HCT116 (cell line): Measurements from ENCODE around the gene PLVAP. TPM values are rescaled to one million over a fixed set of nuclear protein-coding genes. Genes with fewer than 3 reads are reported as not detected.
A peak's percentile ranks its signal among the peaks of the same experiment; 100 is the strongest.

Source experiments
- ATAC-seq: fragments of 200-7000 bp; cut with Tn5 transposase; 2 replicates; pipeline ENCODE4 v1.9.1; 2020; ENCODE audit warnings: mild to moderate bottlenecking, moderate library complexity
- BruUV-seq: library from RNA; stranded (reverse); fragments of 400-500 nt; replicated peaks from 2 replicates; lab custom pipeline; 2021; lab: Mats Ljungman, UMichigan
- CTCF ChIA-PET: fragments of 300-600 bp; sonication (Branson Sonifier 250); formaldehyde crosslinking; loops from one replicate; lab custom pipeline; 2021; ENCODE audit warnings: antibody characterized with exemption; lab: Charles Lee
- POLR2A ChIA-PET: fragments of 300-600, 350-600 bp; sonication (Branson Sonifier 250); formaldehyde crosslinking; loops from one replicate; lab custom pipeline; 2021; ENCODE audit warnings: antibody characterized with exemption; lab: Charles Lee
- RAD21 ChIA-PET, 2 experiments: fragments of 300-600 bp; sonication (Branson Sonifier 250); formaldehyde crosslinking; loops; one replicate each; lab custom pipeline; 2023; ENCODE audit warnings: low total read pairs in 2 of 2; ENCODE audit not compliant: uncharacterized antibody in 2 of 2, unreplicated experiment in 2 of 2, low non-redundant PET in 1 of 2; lab: Charles Lee
- DNase-seq: peaks from one replicate; pipeline ENCODE4 v3.0.0-alpha.2; 2010; ENCODE audit warnings: low read depth, low spot score
- H2AFZ ChIP-seq: fragments of 200-600 bp; shearing (Covaris generic), sonication (generic); 2 replicates; pipeline ENCODE4 v1.6.1; 2017; ENCODE audit warnings: low read depth, mixed run types, mixed read lengths, antibody characterized with exemption, low read length; ENCODE audit not compliant: poor library complexity, severe bottlenecking
- H3K27ac ChIP-seq: 2 replicates; pipeline ENCODE4 v1.5.1; 2012; ENCODE audit warnings: low read depth, low read length
- H3K27me3 ChIP-seq: fragments of 200-600 bp; sonication (generic); 2 replicates; pipeline ENCODE4 v1.6.1; 2016; ENCODE audit warnings: mixed run types, low read length, mixed read lengths; ENCODE audit not compliant: insufficient read depth
- H3K36me3 ChIP-seq, 2 experiments: fragments of 200-500 bp in 1 of 2; fragments of 200-600 bp in 1 of 2; sonication (Bioruptor generic) in 1 of 2; sonication (generic) in 1 of 2; 2 replicates each; pipeline versions ENCODE4 v1.5.1 to v1.6.1; 2014 to 2016; ENCODE audit warnings: low read length in 2 of 2, inconsistent platforms in 1 of 2, mixed read lengths in 1 of 2, mixed run types in 1 of 2; ENCODE audit not compliant: insufficient read depth in 2 of 2, control insufficient read depth in 1 of 2
- H3K4me1 ChIP-seq, 2 experiments: fragments of 200-600 bp in 1 of 2; sonication (generic) in 1 of 2; 2 replicates each; pipeline versions ENCODE4 v1.5.1 to v1.6.1; 2012 to 2017; ENCODE audit warnings: low read length in 2 of 2, inconsistent platforms in 1 of 2, mild to moderate bottlenecking in 1 of 2, mixed read lengths in 1 of 2, mixed run types in 1 of 2, moderate library complexity in 1 of 2; ENCODE audit not compliant: insufficient read depth in 2 of 2, control insufficient read depth in 1 of 2
- H3K4me2 ChIP-seq: fragments of 200-600 bp; sonication (generic); 2 replicates; pipeline ENCODE4 v1.6.1; 2017; ENCODE audit warnings: mixed run types, low read length, mixed read lengths
- H3K4me3 ChIP-seq, 2 experiments: fragments of 200-600 bp in 1 of 2; sonication (generic) in 1 of 2; replicated peaks in 1 of 2; 2 replicates each; pipeline ENCODE4 v1.5.1; 2011 to 2016; ENCODE audit warnings: low read length in 2 of 2, control low read depth in 1 of 2, low read depth in 1 of 2, mild to moderate bottlenecking in 1 of 2, mixed read lengths in 1 of 2, mixed run types in 1 of 2
- H3K79me2 ChIP-seq: fragments of 200-600 bp; sonication (generic); 2 replicates; pipeline ENCODE4 v1.6.1; 2017; ENCODE audit warnings: mild to moderate bottlenecking, mixed run types, low read length, moderate library complexity, mixed read lengths; ENCODE audit not compliant: insufficient read depth
- H3K9ac ChIP-seq: fragments of 200-600 bp; sonication (generic); 2 replicates; pipeline ENCODE4 v1.6.1; 2016; ENCODE audit warnings: low read length, mixed read lengths
- H3K9me2 ChIP-seq: fragments of 200-600 bp; sonication (generic), shearing (Covaris generic); 2 replicates; pipeline ENCODE4 v1.6.1; 2017; ENCODE audit warnings: mixed run types, mild to moderate bottlenecking, moderate library complexity; ENCODE audit not compliant: insufficient read depth
- H3K9me3 ChIP-seq, 2 experiments: fragments of 200-500 bp in 1 of 2; fragments of 200-600 bp in 1 of 2; sonication (Bioruptor generic) in 1 of 2; sonication (generic) in 1 of 2; 2 replicates each; pipeline ENCODE4 v1.6.1; 2014 to 2017; ENCODE audit warnings: low read length in 2 of 2, mixed read lengths in 2 of 2, inconsistent platforms in 1 of 2, low read depth in 1 of 2, mild to moderate bottlenecking in 1 of 2, mixed run types in 1 of 2, moderate library complexity in 1 of 2; ENCODE audit not compliant: control insufficient read depth in 1 of 2, insufficient read depth in 1 of 2
- H4K20me1 ChIP-seq: fragments of 200-600 bp; sonication (generic), shearing (Covaris generic); 2 replicates; pipeline ENCODE4 v1.6.1; 2017; ENCODE audit warnings: mixed run types, mild to moderate bottlenecking, moderate library complexity; ENCODE audit not compliant: insufficient read depth
- EGR1 ChIP-seq: IDR thresholded peaks from 2 replicates; pipeline ENCODE4 v1.6.1; 2012; ENCODE audit warnings: low read depth
- EZH2 ChIP-seq: fragments of 200-600 bp; sonication (generic); IDR thresholded peaks from 2 replicates; pipeline ENCODE4 v1.6.1; 2017; ENCODE audit warnings: antibody characterized with exemption, mixed run types
- MAX ChIP-seq: IDR thresholded peaks from 2 replicates; pipeline ENCODE4 v1.6.1; 2012
- POLR2A ChIP-seq: IDR thresholded peaks from 2 replicates; pipeline ENCODE4 v1.7.0; 2011; ENCODE audit warnings: borderline replicate concordance; ENCODE audit not compliant: insufficient read depth, insufficient read length; ENCODE audit errors: extremely low read depth
- POLR2AphosphoS5 ChIP-seq: IDR thresholded peaks from 2 replicates; pipeline ENCODE4 v1.6.1; 2011; ENCODE audit warnings: mild to moderate bottlenecking, low read depth, low read length, moderate library complexity
- SP1 ChIP-seq: IDR thresholded peaks from 2 replicates; pipeline ENCODE4 v1.6.1; 2012; ENCODE audit warnings: low read depth
- SRF ChIP-seq: IDR thresholded peaks from 2 replicates; pipeline ENCODE4 v1.6.1; 2012; ENCODE audit warnings: low read depth
- ZFX ChIP-seq: fragments of 450-650 bp; IDR thresholded peaks from 2 replicates; pipeline ENCODE4 v1.6.1; 2017
- intact Hi-C: fragments of 100-400 bp; cut with micrococcal nuclease; formaldehyde crosslinking; loops from 2 replicates; pipeline ENCODE4 v1.10.0; 2022
- total RNA-seq: library from RNA; stranded (reverse); gene quantifications from one replicate; pipeline ENCODE4 v1.2.1, GENCODE V29; 2021; ENCODE audit not compliant: unreplicated experiment
- TF ChIP-seq, protein P1 (sequence below), 3 experiments: fragments of 200-600 bp in 1 of 3; sonication (generic) in 1 of 3; IDR thresholded peaks in 2 of 3; conservative IDR thresholded peaks in 1 of 3; 2 replicates each; pipeline ENCODE4 v1.5.1; 2012 to 2017; ENCODE audit warnings: low read depth in 2 of 3, low read length in 2 of 3, antibody characterized with exemption in 1 of 3, borderline replicate concordance in 1 of 3, control low read depth in 1 of 3, mild to moderate bottlenecking in 1 of 3, mixed read lengths in 1 of 3, mixed run types in 1 of 3, moderate library complexity in 1 of 3; ENCODE audit not compliant: insufficient read depth in 1 of 3

Gene PLVAP
- total RNA-seq, 1 experiment from 2014 or later = 0.47 TPM

DNA sequence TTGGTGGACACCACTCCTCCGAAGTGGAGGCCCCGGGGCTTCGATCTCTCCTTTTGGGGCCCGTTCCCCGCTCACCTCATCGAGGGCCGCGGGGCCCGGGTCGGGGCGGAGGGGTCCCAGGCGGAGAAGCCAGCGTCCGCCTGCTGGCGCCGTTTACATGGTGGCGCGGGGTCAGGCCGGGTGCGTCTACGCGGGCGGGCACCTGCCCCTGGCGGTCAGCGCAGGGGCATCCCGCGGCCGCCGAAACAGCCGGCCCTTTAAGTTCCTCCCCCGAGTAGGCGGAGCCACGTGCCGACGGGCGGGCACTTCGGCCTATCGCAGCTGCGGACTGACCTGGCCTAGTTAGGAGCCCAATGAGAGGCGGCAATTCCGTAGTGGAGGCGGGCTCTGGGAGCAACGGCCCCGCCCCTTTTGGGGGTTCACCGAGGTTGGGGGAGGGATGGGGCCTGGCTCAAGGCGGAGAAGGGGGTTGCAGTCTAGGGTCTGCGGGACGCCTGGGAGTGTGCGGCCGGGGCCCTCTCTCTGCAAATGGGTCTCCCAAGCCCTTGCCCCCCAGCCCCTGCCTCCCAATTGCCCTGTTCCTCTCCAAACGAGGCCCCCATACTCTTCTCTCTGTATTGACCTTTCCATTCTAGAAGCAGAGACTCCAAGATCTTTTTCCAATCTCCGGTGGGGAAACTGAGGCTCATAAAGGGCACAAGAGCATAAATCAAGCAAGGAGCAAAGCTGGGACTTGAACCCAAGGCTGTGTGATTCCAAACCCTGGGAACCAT, 73.8 kb downstream of the PLVAP start, which contains the start of gene ABHD8:
Gene ABHD8 (minus strand): TSS at position 259 of the 773 bp plus-strand sequence. CDS start 1,809 bp downstream, outside the sequence.
- Histone ChIP-seq H3K79me2 (peaks cover 15% of the 10 kb centered on the region), H3K27ac (peak within 1 kb of the TSS; percentile 50; the same call in 1 of the 2 replicates), H3K4me2 (peak within 1 kb of the TSS; percentile 71), H3K9me3 (no peaks in the 10 kb centered on the region), H3K27me3 (no peaks in the 10 kb centered on the region), H3K4me1 (peaks cover 36 to 56% of the 10 kb centered on the region in 2 experiments), H2AFZ (no peak within 1 kb of the TSS), H3K4me3 (peak within 1 kb of the TSS; percentile 48 to 54), H4K20me1 (no peaks in the 10 kb centered on the region), H3K9ac (peak within 1 kb of the TSS; percentile 55), H3K36me3 (peaks cover 0 to 2% of the 10 kb centered on the region in 2 experiments; a peak in 1 of 4 replicates), H3K9me2 (no peaks in the 10 kb centered on the region)
- intact Hi-C loops = no loop called here
- ChIA-PET POLR2A (interaction anchor here (0.9 to 3.1 kb wide), 2 partner anchors 10 to 25 kb away, joined by 3 to 22 read pairs; no protein-coding TSS in a partner anchor), CTCF (no interaction called here), RAD21 (no interaction called here)
- BruUV-seq = no TSS peak
- DNase-seq (peak; percentile 92), ATAC-seq (peak; percentile 79)
- peak; percentile 96 for TF ChIP-seq SP1
- peak; percentile 61 for TF ChIP-seq POLR2AphosphoS5
- peak; percentile 26; the same call in 1 of the 2 replicates for TF ChIP-seq ZFX
- TF ChIP-seq EGR1 = peak; percentile 46; the same call in 1 of the 2 replicates
- TF ChIP-seq MAX = no peak; the same call in 1 of the 2 replicates
- TF ChIP-seq EZH2 = no peak
- TF ChIP-seq, protein P1, sequence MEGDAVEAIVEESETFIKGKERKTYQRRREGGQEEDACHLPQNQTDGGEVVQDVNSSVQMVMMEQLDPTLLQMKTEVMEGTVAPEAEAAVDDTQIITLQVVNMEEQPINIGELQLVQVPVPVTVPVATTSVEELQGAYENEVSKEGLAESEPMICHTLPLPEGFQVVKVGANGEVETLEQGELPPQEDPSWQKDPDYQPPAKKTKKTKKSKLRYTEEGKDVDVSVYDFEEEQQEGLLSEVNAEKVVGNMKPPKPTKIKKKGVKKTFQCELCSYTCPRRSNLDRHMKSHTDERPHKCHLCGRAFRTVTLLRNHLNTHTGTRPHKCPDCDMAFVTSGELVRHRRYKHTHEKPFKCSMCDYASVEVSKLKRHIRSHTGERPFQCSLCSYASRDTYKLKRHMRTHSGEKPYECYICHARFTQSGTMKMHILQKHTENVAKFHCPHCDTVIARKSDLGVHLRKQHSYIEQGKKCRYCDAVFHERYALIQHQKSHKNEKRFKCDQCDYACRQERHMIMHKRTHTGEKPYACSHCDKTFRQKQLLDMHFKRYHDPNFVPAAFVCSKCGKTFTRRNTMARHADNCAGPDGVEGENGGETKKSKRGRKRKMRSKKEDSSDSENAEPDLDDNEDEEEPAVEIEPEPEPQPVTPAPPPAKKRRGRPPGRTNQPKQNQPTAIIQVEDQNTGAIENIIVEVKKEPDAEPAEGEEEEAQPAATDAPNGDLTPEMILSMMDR (IDR thresholded peaks at IDR 0.05 in 2 of 3, conservative IDR thresholded peaks at IDR 0.05 in 1 of 3; ENCODE audit: borderline replicate concordance in 1 of 3, insufficient read depth in 1 of 3, low read depth in 2 of 3, low read length in 2 of 3) = peak in 2 of 3 experiments; percentile 50 to 54; a peak in 3 of 6 replicates
- TF ChIP-seq POLR2A = peak; percentile 46
- TF ChIP-seq SRF = 0 out of 2 replicates have a peak, but pooled peaks have one; percentile 43
